Measurements from ENCODE around the gene AP4S1.
A peak's percentile ranks its signal among the peaks of the same experiment; 100 is the strongest.
"Not testable (repeated sequence)": the region's sequence is repeated elsewhere in the genome, so short reads cannot be mapped to it uniquely, and the experiment has no call there.

The AP4S1 gene

DNA sequence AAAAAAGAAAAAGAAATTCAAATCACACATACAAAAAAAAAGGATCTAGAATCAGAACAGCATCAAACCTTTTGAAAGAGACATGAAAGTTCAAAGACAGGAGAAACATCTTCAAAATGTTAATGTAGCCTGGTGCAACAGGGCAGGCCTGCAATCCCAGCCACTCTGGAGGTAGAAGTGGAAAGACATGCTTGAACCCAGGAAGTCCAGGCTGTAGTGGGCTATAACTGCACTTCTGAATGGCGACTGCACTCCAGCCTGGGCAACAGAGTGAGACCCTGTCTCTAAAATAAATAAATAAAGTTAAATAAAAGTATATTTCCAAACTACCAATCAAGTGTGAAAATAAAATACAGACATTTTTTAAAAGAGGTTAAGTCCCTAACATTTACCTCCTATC is 18.7 kb upstream of the AP4S1 start:
- DNase-seq (ENCODE audit: low spot score): no peak

DNA sequence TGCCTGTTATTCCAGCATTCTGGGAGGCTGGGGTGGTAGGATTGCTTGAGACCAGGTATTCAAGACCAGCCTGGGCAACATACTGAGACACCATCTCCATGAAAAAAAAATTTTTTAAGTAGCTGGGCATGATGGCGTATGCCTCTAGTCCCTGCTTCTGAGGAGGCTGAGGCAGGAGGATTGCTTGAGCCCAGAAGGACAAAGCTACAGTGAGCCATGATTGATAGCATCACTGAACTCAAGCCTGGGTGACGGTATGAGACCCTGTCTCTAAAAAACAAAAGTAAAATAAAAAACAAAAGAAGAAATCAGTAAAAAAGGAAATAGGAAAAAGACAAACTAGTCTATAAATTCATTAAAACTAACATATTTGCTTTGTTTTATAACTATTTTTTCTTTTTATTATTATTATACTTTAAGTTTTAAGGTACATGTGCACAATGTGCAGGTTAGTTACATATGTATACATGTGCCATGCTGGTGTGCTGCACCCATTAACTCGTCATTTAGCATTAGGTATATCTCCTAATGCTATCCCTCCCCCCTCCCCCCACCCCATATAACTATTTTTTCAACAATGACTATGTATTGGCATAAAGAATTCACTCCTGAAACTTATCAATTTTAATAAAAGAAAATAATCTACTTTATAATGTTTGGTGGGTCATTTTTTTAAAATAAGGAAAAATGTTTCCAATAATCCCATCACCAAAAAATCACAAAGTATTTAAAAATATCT is 15.4 kb upstream of the AP4S1 start:
- DNase-seq (ENCODE audit: low spot score): no peak

DNA sequence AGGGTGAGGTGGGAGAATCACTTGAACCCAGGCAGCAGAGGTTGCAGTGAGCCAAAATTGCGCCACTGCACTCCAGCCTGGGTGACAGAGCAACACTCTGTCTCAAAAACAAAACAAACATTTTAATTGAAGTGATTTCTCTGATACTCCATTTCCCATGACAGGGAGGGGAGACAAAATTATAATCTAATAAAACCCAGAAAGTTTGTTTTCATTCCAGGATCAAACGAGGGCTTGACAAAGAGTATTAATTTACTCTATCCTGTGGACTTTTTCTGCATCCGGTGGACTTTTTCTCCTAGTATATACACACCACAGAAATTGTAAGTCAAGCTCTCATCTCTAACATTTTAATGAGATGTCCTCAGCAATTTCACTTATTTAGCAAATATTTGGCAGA is 14.5 kb upstream of the AP4S1 start:
- DNase-seq (ENCODE audit: low spot score): no peak

DNA sequence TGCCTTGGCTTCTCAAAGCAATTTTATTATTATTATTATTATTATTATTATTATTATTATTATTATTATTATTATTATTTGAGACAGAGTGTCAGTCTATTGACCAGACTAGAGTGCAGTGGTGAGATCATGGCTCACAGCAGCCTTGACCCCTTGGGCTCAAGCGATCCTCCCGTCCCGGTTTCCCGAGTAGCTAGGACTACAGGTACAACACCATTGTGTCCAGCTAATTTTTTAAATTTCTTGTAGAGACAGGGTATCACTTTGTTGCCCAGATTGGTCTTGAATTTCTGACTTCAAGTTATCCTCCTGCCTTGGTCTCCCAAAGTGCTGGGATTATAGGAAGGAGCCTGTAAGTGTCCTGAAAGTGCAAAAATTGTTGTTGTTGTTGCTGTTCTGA is 11.6 kb upstream of the AP4S1 start:
- DNase-seq (ENCODE audit: low spot score): no peak

DNA sequence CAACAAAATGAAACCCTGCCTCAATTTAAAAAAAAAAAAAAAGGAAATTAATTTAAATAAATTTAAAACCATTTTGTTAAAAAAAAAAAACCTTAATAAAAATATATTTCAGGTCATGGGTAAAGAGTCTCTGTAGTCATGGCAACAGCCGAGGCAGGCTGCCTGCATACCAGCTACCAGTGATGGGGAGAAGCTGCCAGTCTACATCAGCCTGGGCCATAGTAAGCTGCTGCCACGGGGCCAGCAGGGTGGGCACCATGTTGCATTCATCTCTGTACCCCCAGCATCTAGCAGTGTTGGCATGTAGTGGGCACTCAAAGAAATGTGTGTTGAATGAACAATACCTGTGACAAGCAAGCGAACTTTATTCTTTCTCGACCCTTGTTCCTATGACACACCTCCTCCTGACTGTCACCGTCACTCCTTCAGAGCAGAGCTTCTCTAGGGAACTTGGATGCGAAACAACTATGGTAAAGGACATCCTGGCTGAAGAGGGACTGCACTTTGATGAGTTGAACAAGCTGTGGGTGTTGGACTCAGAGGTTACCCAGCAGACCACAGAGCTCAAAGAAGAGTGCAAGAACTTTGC is 7.3 kb upstream of the AP4S1 start:
- no peak for DNase-seq (ENCODE audit: low spot score)

DNA sequence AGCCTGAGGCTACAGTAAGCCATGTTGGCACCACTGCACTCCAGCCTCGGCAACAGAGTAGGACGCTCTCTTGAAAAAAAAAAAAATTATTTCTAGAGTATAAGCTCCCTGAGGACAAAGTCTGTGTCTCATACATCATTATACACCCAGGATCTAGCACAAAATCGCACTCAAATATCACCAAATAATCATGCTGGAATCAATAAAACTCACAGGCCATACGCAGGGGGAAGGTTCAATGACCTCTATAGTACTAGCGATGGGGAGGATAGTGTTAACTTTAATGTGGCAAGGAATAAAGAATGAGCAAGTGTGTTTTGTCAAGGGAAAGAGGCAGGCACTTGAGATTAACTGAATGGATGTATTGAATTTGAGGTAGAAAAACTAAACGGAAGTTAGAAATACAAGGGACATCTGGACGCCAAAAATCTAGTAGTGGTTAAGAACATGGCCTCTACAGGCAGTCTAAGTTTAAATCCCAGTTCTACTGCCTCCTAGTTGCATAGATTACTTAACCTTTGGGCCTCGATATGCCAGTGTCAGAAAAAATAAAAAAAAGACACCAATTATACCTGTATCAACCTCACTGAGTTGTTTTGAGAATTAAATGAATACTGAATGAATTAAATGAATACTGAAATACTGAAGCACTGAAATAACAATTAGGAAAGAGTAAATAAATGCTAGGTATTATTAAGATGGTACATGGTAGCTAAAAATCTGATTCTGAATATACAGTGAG is 4.4 kb upstream of the AP4S1 start:
- no peak for DNase-seq (ENCODE audit: low spot score)

DNA sequence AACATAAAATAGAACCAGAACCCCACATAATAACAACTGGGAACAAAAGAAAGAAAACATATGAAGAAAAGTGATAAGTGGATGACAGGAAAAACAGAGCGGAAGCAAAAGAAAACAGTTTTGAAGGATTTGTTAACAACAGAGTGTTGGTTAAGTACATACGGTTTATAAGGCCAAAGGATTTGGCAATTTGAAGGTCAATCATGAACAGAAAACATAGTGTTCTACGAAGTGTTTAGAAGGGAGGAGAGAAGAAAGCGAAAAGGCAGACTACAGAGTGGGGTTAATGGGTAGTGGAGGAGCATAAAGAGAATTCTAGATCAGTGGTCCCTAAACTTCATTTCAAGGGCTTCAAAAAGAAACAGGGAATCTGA is 3.9 kb upstream of the AP4S1 start:
- DNase-seq (ENCODE audit: low spot score): no peak

DNA sequence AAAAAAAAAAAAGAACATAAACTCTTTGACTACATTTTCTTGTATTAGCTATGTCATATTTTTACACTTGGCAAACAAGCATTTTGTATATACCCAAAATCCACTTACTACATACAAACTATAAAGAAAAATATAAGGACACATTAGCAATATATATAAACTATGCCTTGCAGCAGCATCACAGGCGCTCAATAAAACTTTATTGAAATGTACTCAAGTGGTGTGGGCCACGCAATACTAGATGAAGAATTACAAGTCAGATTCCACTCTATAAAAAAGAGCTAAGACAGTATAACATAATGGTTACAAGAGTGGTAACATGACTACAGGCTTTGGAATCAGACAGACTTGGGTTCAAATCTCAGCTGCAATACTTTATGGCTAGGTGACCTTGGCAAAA is 3.1 kb upstream of the AP4S1 start:
- no peak for DNase-seq (ENCODE audit: low spot score)

DNA sequence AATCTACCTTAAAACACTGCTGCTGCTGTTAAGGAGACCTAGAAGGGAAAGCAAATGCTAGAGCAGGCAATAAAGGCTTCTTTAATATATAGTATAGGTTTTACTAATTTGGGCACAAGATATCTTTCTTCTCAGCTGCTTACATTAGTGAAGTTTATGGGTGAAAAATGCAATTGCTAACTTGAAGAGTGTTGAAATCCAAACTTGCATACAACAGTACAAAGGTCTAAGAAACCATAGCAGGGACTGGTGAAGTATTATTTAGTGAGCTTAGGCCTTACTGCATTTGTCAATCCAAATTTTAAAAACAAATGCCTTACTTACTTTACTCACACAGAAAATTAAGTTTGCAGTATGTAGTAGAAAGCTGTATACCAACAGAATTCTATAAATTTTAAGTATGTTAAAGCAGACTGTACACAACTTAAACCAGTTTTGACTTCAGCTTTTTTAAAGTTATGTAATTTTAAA is 1.4 kb upstream of the AP4S1 start:
- DNase-seq (ENCODE audit: low spot score): no peak

DNA sequence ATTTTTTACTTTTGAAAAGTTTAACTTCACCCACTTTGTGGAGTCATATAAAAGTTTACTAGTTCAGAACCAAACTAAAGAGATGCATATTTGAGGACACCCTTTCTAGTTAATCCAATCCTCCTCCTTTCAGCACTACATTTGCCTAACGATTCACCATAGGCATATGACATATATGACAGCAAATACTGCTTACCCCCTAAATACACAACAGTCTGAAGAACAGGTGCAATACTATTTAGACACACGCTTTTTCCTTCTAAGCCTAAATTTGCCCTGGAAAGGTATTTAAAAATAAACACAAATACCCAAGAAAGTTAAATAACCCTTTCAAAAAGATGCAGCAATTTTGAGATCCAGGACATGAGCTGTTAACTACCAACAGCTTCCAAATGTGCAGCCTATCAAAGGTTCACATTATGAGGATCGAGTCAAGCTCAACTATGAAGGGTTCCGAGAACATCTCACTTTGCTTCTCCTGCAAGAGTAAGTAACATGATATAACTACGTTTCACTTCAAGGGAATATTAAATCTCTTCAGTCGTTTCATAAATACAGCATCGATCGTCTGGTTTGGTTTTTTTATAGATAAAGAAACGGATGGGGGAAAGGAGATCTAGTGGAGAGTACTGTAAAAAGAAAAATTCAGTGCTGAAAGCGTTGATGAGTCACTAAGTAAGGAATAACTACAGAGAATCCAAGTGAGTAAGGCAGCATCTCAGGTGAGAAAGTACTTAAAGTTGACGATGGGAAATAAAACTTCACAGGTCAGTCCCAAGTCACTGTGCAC is 677 bp upstream of the AP4S1 start:
- DNase-seq (ENCODE audit: low spot score): peak; percentile 6

DNA sequence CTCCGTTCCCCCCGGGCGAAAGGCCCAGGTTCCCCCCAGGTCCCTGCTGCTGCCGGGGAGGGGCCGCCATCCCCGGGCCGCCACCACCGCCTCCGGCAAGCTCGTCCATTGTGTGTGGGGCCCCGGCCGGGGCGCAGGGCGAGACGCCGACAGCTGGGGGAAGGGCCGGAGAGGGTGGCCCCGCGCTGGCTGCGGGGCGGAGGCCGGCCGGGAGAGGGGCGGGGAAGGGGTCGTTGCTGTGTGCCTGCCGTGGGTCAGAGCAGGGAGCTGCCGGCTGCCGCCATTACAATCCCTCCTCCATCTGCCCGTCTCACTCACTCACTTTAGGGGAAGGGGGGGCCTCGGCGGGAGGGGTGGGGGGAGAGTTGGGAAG is 614 bp downstream of the AP4S1 start, which contains the start of gene STRN3:
STRN3 (minus strand) TSS at position 303 of the 373 bp plus-strand sequence; CDS start at position 109, 194 bp downstream.
- no peak for DNase-seq (ENCODE audit: low spot score)

DNA sequence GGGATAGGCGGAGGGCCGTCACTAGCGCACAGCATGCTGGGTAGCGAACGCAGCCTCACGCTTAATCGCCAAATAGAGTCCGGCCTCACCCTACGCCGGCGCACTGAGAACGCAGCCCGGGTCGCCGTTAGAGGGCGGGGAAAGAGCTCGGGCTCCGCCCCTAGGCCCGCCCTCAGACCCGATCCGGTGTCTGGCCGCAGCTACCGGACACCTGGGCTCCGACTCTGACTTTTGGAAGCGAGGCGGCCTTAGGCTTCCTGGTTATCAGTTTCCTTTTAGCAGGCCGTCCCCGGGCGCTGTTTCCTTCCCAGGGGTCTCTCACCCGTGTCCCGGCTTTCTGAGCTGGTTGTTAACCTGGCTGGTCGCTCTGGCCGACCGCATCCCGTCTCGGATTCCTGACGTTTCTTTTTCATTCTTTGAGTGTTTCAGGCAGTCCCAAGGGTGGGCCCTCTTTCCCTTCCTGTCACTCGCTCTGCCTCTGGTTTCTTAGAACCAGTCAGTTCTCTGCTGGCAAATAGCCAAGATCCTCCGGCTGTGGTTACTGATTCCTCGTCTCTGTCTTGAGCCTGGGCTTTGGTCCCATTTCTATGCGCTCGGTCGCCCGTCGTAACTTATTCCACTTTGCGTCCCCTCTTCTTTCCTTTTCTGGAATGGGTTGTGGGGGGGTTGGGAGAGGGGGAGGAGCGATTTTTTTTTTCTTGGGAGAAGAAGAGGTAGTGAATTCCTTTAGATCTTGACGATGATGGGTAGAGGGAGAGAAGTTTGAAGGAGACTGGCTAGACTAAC is 1.2 kb downstream of the AP4S1 start:
- peak; percentile 97 for DNase-seq (ENCODE audit: low spot score)

DNA sequence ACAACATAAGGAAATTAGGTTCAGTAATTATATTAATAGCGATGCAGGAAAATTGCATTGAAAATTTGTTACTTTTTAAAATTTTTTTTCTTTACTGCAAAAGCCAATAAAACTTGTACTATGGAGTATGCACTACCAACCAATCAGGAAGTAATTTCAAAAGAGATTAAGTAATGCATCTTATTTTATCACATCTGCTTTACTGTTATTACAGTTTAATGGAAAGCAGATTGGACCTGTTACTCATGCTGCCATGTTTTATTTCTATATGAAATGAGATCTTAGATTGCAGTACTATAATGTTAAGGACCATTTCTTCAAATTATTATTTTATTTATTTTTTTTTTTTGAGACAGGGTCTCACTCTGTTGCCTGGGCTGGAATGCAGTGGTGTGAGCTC is 2.4 kb downstream of the AP4S1 start:
- no peak for DNase-seq (ENCODE audit: low spot score)

DNA sequence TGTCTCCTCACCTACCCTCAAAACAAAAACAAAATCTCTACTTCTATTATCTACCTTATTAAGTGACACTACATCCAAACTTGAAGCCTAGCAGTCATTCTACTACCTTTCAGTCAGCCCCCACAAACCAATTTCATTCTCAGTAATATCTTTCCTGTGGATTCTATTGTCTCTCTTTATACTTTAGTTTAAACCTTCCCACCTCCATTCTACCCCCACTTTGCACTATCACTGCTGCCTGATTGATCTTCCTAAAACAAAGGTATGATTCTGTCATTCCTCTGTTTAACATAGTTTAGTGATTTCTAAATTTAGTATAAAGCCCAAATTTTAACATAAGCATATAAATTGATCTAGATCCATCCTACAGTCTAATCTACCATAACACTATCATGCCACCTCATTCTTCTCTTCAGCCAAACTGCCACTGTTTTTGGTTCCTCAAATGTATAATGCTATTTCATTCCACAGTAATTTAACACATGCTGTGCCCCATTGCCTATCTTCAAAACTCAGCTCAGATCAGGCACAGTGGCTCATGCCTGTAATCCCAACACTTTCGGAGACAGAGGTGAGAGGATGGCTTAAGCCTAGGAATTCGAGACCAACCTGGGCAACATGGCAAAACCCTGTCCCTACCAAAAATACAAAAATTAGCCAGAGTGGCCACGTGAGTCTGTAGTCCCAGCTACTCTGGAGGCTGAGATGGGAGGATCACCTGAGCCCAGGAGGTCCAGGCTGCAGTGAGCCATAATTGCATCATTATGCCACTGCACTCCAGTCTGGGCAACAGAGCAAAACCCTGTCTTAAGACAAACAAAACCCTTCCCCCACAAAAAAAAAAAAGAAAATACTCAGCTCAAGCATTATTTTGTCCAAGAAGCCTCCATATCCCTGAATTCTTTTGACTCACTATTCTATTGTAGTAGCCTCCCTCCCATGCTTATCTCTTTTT is 3.8 kb downstream of the AP4S1 start:
- no peak for DNase-seq (ENCODE audit: low spot score)

DNA sequence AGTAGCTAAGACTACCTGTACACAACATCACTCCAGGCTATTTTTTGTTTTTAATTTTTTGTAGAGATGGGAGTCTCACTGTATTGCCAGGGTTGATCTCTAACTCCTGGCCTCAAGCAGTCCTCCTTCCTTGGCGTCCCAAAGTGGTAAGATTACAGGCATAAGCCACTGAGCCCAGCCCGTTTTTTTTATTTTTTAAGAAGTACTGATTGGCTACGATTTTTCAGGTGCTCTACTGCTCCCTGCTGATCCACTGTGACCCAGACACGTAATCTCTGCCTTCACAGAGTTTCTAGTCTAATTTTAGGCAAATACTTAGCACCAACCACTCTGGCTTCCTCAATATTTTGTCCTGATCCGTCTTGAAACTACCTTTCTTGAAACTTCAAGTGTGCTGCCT is 5.0 kb downstream of the AP4S1 start:
- DNase-seq (ENCODE audit: low spot score): no peak

DNA sequence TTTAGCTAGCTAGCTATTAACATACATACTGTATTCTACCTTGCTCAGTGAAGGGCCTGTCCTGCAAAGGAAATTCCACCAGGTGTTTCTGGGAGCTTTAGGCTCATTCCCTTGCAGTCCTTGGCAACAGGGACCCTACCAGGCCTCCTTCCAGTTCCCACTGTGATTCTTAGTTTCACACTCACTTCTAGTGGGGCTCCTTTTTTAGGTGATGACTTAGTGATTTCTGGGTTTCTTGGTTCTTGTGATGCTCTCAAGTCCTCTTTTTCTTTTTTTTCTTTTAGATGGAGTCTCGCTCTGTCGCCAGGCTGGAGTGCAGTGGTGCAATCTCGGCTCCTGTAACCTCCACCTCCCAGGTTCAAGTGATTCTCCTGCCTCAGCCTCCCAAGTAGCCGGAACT is 11.1 kb downstream of the AP4S1 start:
- DNase-seq (ENCODE audit: low spot score): no peak

DNA sequence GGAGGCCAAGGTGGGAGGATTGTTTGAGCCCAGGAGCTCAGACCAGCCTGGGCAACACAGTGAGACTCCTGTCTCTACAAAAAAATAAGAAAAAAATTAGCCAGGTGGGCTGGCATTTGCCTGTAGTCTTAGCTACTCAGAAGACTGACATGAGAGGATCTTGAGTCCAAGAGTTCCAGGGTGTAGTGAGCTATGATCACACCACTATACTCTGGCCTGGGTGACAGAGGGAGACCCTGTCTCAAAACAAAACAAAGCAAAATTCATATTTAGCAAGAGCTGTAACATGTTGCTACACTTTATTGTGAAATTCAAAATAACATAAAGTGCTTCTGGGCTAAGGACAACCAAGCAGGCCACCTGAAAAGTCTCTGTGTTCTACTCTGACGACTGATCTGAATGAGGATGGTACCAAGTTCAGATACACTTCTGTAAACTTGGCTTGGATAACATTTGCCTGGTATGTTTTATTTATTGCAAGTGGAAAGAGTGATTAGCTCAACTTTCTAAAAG is 12.3 kb downstream of the AP4S1 start:
- DNase-seq (ENCODE audit: low spot score): no peak

DNA sequence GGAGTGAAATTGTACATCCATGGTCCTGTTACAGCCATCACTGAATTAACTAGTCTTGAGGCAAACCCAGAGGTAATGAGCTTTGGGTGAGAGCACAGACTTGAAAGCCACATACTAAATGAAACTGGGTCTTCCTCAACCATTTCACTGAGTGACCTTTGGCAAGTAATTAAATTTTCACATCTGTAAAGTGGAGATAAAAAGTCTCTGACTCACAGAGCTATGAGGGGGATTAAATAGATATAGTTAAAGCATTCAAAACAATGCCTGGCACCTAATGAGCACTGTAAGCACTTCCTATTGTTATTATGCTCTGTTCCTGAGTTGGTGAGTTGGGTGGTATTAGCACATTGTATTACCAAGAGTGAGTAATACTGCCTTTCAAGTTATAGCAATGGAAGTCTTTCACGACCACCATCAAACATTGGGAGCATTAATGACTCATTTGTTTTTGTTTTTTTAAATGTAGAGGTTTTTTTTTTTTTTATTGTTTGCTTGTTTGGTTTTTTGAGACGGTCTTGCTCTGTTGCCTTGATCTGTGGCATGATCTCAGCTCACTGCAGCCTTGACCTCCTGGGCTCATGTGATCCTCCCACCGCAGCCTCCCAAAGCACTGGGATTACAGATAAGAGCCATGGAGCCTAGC is 13.2 kb downstream of the AP4S1 start:
- DNase-seq (ENCODE audit: low spot score): no peak

DNA sequence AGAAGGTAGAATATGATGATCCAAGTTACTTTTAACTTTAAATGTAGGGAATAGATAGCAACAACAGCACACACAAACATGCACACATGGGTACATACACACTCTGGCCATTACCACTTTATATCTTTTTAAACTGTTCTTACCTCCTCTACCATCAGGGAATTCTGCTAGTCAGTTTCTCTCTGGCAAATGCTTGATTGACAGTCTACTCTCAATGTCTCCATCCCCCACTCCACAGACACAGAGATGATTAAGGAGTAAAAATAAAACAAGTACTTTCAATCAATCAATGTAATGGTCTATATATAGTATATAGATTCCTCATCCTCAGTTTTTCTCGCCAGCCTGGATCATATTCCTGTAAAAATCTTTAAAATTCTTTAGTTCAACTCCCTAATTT is 16.9 kb downstream of the AP4S1 start:
- no peak for DNase-seq (ENCODE audit: low spot score)

DNA sequence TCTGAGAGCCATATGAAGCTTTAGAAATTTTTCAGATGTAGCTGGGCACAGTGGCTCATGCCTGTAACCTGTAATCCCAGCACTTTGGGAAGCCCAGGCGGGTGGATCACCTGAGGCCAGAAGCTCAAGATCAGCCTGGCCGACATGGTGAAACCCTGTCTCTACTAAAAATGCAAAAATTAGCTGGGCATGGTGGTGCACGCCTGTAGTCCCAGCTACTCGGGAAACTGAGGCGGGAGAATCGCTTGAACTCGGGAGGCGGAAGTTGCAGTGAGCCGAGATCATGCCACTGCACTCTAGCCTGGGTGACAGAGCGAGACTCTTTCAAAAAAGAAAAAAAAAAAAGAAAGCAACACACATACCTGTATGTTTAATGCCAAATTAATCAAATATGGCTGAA is 17.4 kb downstream of the AP4S1 start:
- not testable (repeated sequence) for DNase-seq (ENCODE audit: low spot score)

All from AG08395 (cell line).